ENCODE data around the gene OR6S1.

Gene OR6S1

GRCh38 chr14:20618271-20618749 is 23.2 kb downstream of the OR6S1 start:
- Mint-ChIP-seq H3K9me3 (no peaks in the 10 kb centered on the region), H3K4me1 (peaks cover 21% of the 10 kb centered on the region), H3K4me3 (no peak overlapping the region), H3K36me3 (no peaks in the 10 kb centered on the region), H3K27ac (no peak overlapping the region), H3K27me3 (peaks cover 20% of the 10 kb centered on the region)
- DNase-seq, result no peak
- CTCF ChIA-PET, result interaction anchor here (1.2 kb wide), 1 partner anchor 39 kb away, joined by 3 read pairs; no protein-coding TSS in a partner anchor

- no peak for DNase-seq
- peaks cover 12% of the 10 kb centered on the region for H3K4me1 Mint-ChIP-seq
- H3K27me3 Mint-ChIP-seq, result peaks cover 11% of the 10 kb centered on the region
- CTCF ChIA-PET, result no interaction called here
- H3K9me3 Mint-ChIP-seq, result no peaks in the 10 kb centered on the region
- no peak overlapping the region for H3K27ac Mint-ChIP-seq
- no peaks in the 10 kb centered on the region for H3K36me3 Mint-ChIP-seq
- H3K4me3 Mint-ChIP-seq, result no peak overlapping the region
These were observed 24.1 kb downstream of the OR6S1 start for GRCh38 chr14:20617138-20618003.

- DNase-seq, result no peak
- Mint-ChIP-seq H3K4me3 (no peak overlapping the region), H3K27me3 (peaks cover 4% of the 10 kb centered on the region), H3K27ac (no peak overlapping the region), H3K36me3 (no peaks in the 10 kb centered on the region), H3K4me1 (peaks cover 10% of the 10 kb centered on the region), H3K9me3 (no peaks in the 10 kb centered on the region)
- CTCF ChIA-PET, result interaction anchor here (1.4 kb wide), 1 partner anchor 75 kb away, joined by 3 read pairs; no protein-coding TSS in a partner anchor
These were observed 25.5 kb downstream of the OR6S1 start for GRCh38 chr14:20615996-20616395.

- CTCF ChIA-PET, result interaction anchor here (0.7 to 2.6 kb wide), 13 partner anchors 8 to 292 kb away, joined by 3 to 16 read pairs (median 6); partner anchors contain the start of genes APEX1, OSGEP and RNASE4
- Mint-ChIP-seq H3K4me1 (peaks cover 10% of the 10 kb centered on the region), H3K9me3 (no peaks in the 10 kb centered on the region), H3K4me3 (no peak overlapping the region), H3K27ac (no peak overlapping the region), H3K36me3 (no peaks in the 10 kb centered on the region), H3K27me3 (no peaks in the 10 kb centered on the region)
- no peak for DNase-seq
These were observed 27.3 kb downstream of the OR6S1 start for GRCh38 chr14:20614038-20614840.

- DNase-seq, result peak; percentile 84
- Mint-ChIP-seq H3K27me3 (peaks cover 2% of the 10 kb centered on the region), H3K9me3 (no peaks in the 10 kb centered on the region), H3K4me1 (peaks cover 10% of the 10 kb centered on the region), H3K36me3 (no peaks in the 10 kb centered on the region), H3K4me3 (no peak overlapping the region), H3K27ac (no peak overlapping the region)
- CTCF ChIA-PET, result interaction anchor here (0.7 to 2.6 kb wide), 21 partner anchors 9 to 292 kb away, joined by 3 to 16 read pairs (median 5); partner anchors contain the start of genes APEX1, OSGEP, PARP2 and PNP
These were observed 28.1 kb downstream of the OR6S1 start for GRCh38 chr14:20613094-20614037.

GRCh38 chr14:20612403-20612802 is 29.1 kb downstream of the OR6S1 start:
- H3K4me3 Mint-ChIP-seq, result no peak overlapping the region
- no peak overlapping the region for H3K27ac Mint-ChIP-seq
- CTCF ChIA-PET, result interaction anchor here (1.0 to 2.6 kb wide), 9 partner anchors 43 to 285 kb away, joined by 3 to 16 read pairs (median 5); partner anchors contain the start of genes PARP2 and RNASE4
- H3K36me3 Mint-ChIP-seq, result no peaks in the 10 kb centered on the region
- no peaks in the 10 kb centered on the region for H3K9me3 Mint-ChIP-seq
- no peak for DNase-seq
- H3K27me3 Mint-ChIP-seq, result peaks cover 4% of the 10 kb centered on the region
- H3K4me1 Mint-ChIP-seq, result peaks cover 7% of the 10 kb centered on the region

GRCh38 chr14:20611277-20611676 is 30.2 kb downstream of the OR6S1 start:
- Mint-ChIP-seq H3K36me3 (no peaks in the 10 kb centered on the region), H3K4me1 (peaks cover 7% of the 10 kb centered on the region), H3K27ac (no peak overlapping the region), H3K4me3 (no peak overlapping the region), H3K27me3 (peaks cover 4% of the 10 kb centered on the region), H3K9me3 (no peaks in the 10 kb centered on the region)
- CTCF ChIA-PET, result interaction anchor here (0.6 to 6.5 kb wide), 6 partner anchors 37 to 287 kb away, joined by 3 to 74 read pairs (median 14); no protein-coding TSS in a partner anchor
- DNase-seq, result no peak

- Mint-ChIP-seq H3K27me3 (peaks cover 4% of the 10 kb centered on the region), H3K9me3 (no peaks in the 10 kb centered on the region), H3K4me1 (peaks cover 7% of the 10 kb centered on the region), H3K36me3 (no peaks in the 10 kb centered on the region), H3K4me3 (no peak overlapping the region), H3K27ac (no peak overlapping the region)
- CTCF ChIA-PET, result interaction anchor here (0.6 to 6.5 kb wide), 22 partner anchors 10 to 286 kb away, joined by 3 to 74 read pairs (median 4); partner anchors contain the start of genes PARP2, PIP4P1 and RNASE4
- peak; percentile 71 for DNase-seq
These were observed 31.3 kb downstream of the OR6S1 start for GRCh38 chr14:20610002-20610765.

- no peaks in the 10 kb centered on the region for H3K36me3 Mint-ChIP-seq
- no peak overlapping the region for H3K27ac Mint-ChIP-seq
- DNase-seq, result peak; percentile 63
- no peak overlapping the region for H3K4me3 Mint-ChIP-seq
- H3K4me1 Mint-ChIP-seq, result peaks cover 3% of the 10 kb centered on the region
- H3K27me3 Mint-ChIP-seq, result peaks cover 4% of the 10 kb centered on the region
- H3K9me3 Mint-ChIP-seq, result no peaks in the 10 kb centered on the region
- CTCF ChIA-PET, result interaction anchor here (0.7 to 6.5 kb wide), 24 partner anchors 10 to 291 kb away, joined by 3 to 74 read pairs (median 4); partner anchors contain the start of genes CCNB1IP1, PARP2, PIP4P1 and RNASE4
These were observed 32.1 kb downstream of the OR6S1 start for GRCh38 chr14:20609215-20610001.

GRCh38 chr14:20608383-20609110 is 32.9 kb downstream of the OR6S1 start:
- Mint-ChIP-seq H3K4me1 (peaks cover 3% of the 10 kb centered on the region), H3K27me3 (peaks cover 4% of the 10 kb centered on the region), H3K36me3 (no peaks in the 10 kb centered on the region), H3K9me3 (no peaks in the 10 kb centered on the region), H3K27ac (no peak overlapping the region), H3K4me3 (peak overlapping the region; percentile 8)
- CTCF ChIA-PET, result interaction anchor here (0.8 to 6.5 kb wide), 18 partner anchors 11 to 291 kb away, joined by 3 to 74 read pairs (median 5); partner anchors contain the start of genes CCNB1IP1, PARP2 and RNASE4
- DNase-seq, result no peak

GRCh38 chr14:20607617-20608016 is 33.9 kb downstream of the OR6S1 start:
- DNase-seq, result no peak
- Mint-ChIP-seq H3K27ac (no peak overlapping the region), H3K36me3 (no peaks in the 10 kb centered on the region), H3K4me1 (peaks cover 3% of the 10 kb centered on the region), H3K27me3 (peaks cover 4% of the 10 kb centered on the region), H3K4me3 (no peak overlapping the region), H3K9me3 (no peaks in the 10 kb centered on the region)
- CTCF ChIA-PET, result interaction anchor here (0.6 to 6.5 kb wide), 15 partner anchors 10 to 282 kb away, joined by 3 to 74 read pairs (median 4); partner anchors contain the start of genes CCNB1IP1, PARP2 and RNASE4

All from activated naive CD4-positive, alpha-beta T cell treated with anti-CD3 and anti-CD28 coated beads, Interleukin-2, amount 10 ng/mL, durations not matched to agents 7 days and 5 days (primary cell).